PC-9 (cell line): Measurements from ENCODE around the gene TMEM150A.

ENCODE experiments used
- CTCF ChIP-seq: fragments of 200-600 bp; sonication (generic); conservative IDR thresholded peaks from 2 replicates; pipeline ENCODE4 v1.6.1; 2017; ENCODE audit warnings: mixed run types, antibody characterized with exemption, mild to moderate bottlenecking, moderate library complexity
- EZH2 ChIP-seq: fragments of 200-600 bp; sonication (generic); IDR thresholded peaks from 2 replicates; pipeline ENCODE4 v1.8.0; 2017; ENCODE audit warnings: antibody characterized with exemption, low read depth

GRCh38 chr2:85602476-85603234 is at the start of gene TMEM150A:
- TF ChIP-seq CTCF (no peak; the same call in 1 of the 2 replicates), EZH2 (no peak)
